Skeletal muscle cell (primary cell): ENCODE data around the gene SNAPC1.
A peak's percentile ranks its signal among the peaks of the same experiment; 100 is the strongest.
"Not testable (repeated sequence)": the region's sequence is repeated elsewhere in the genome, so short reads cannot be mapped to it uniquely, and the experiment has no call there.

Experiments used
- DNase-seq: peaks from one replicate; pipeline ENCODE4 v3.0.0-alpha.2; 2010; ENCODE audit warnings: low read depth
- H3K4me3 ChIP-seq: 2 replicates; pipeline ENCODE4 v1.5.1; 2011; ENCODE audit warnings: low read depth, mild to moderate bottlenecking, control low read depth, low read length, moderate library complexity

The SNAPC1 gene

GRCh38 chr14:61747342-61747741 lies 14.9 kb upstream of the SNAPC1 start:
- H3K4me3 ChIP-seq = no peak overlapping the region
- DNase-seq = no peak

GRCh38 chr14:61749264-61749663 lies 13.0 kb upstream of the SNAPC1 start:
- no peak for DNase-seq
- peak overlapping the region; percentile 10 for H3K4me3 ChIP-seq

GRCh38 chr14:61749867-61750266 lies 12.4 kb upstream of the SNAPC1 start:
- DNase-seq = no peak
- peak overlapping the region; percentile 10 for H3K4me3 ChIP-seq

GRCh38 chr14:61750708-61751474 lies 11.3 kb upstream of the SNAPC1 start:
- peak; percentile 49 for DNase-seq
- H3K4me3 ChIP-seq = peak overlapping the region; percentile 10

GRCh38 chr14:61751475-61751989 lies 10.7 kb upstream of the SNAPC1 start:
- H3K4me3 ChIP-seq = peak overlapping the region; percentile 4
- DNase-seq = no peak

- no peak overlapping the region for H3K4me3 ChIP-seq
- no peak for DNase-seq
These were observed 9.6 kb upstream of the SNAPC1 start for GRCh38 chr14:61752626-61753025.

GRCh38 chr14:61753631-61754030 lies 8.6 kb upstream of the SNAPC1 start:
- no peak overlapping the region for H3K4me3 ChIP-seq
- DNase-seq = no peak

GRCh38 chr14:61754627-61755381 lies 7.4 kb upstream of the SNAPC1 start:
- DNase-seq = no peak
- no peak overlapping the region for H3K4me3 ChIP-seq

- not testable (repeated sequence) for DNase-seq, H3K4me3 ChIP-seq
These were observed 6.9 kb upstream of the SNAPC1 start for GRCh38 chr14:61755382-61755742.

GRCh38 chr14:61756135-61756534 lies 6.1 kb upstream of the SNAPC1 start:
- DNase-seq = no peak
- no peak overlapping the region for H3K4me3 ChIP-seq

GRCh38 chr14:61759878-61760277 lies 2.3 kb upstream of the SNAPC1 start:
- DNase-seq = no peak
- H3K4me3 ChIP-seq = no peak overlapping the region

GRCh38 chr14:61761557-61761956 lies 663 bp upstream of the SNAPC1 start:
- DNase-seq = no peak
- peak overlapping the region; percentile 92 for H3K4me3 ChIP-seq

GRCh38 chr14:61764342-61765122 lies 2.3 kb downstream of the SNAPC1 start:
- no peak for DNase-seq
- H3K4me3 ChIP-seq = peak overlapping the region; percentile 92

GRCh38 chr14:61765225-61765943 lies 3.2 kb downstream of the SNAPC1 start:
- no peak for DNase-seq
- H3K4me3 ChIP-seq = peak overlapping the region; percentile 12

- DNase-seq = no peak
- H3K4me3 ChIP-seq = no peak overlapping the region
These were observed 3.9 kb downstream of the SNAPC1 start for GRCh38 chr14:61766151-61766550.

GRCh38 chr14:61768240-61768639 lies 6.0 kb downstream of the SNAPC1 start:
- no peak overlapping the region for H3K4me3 ChIP-seq
- DNase-seq = no peak

GRCh38 chr14:61769893-61770292 lies 7.7 kb downstream of the SNAPC1 start:
- H3K4me3 ChIP-seq = no peak overlapping the region
- no peak for DNase-seq

GRCh38 chr14:61774861-61775260 lies 12.6 kb downstream of the SNAPC1 start:
- DNase-seq = no peak
- H3K4me3 ChIP-seq = no peak overlapping the region

- no peak for DNase-seq
These were observed 17.9 kb downstream of the SNAPC1 start for GRCh38 chr14:61780125-61780524.

More at GRCh38 chr14:61780125-61780524, 17.9 kb downstream of the SNAPC1 start:
- no peak overlapping the region for H3K4me3 ChIP-seq
